Stimulated activated CD8-positive, alpha-beta memory T cell treated with anti-CD3 and anti-CD28 coated beads, Interleukin-2, amount 100 ng/mL, for 1 hour (primary cell): ENCODE measurements around the gene NCL.
A peak's percentile ranks its signal among the peaks of the same experiment; 100 is the strongest.
"Not testable (repeated sequence)": the region's sequence is repeated elsewhere in the genome, so short reads cannot be mapped to it uniquely, and the experiment has no call there.

ENCODE experiments used
- DNase-seq, 2 donors: peaks; one replicate each; pipeline ENCODE4 v3.0.0-alpha.2; 2020; ENCODE audit warnings: low read depth in 2 of 2

Gene NCL

DNA sequence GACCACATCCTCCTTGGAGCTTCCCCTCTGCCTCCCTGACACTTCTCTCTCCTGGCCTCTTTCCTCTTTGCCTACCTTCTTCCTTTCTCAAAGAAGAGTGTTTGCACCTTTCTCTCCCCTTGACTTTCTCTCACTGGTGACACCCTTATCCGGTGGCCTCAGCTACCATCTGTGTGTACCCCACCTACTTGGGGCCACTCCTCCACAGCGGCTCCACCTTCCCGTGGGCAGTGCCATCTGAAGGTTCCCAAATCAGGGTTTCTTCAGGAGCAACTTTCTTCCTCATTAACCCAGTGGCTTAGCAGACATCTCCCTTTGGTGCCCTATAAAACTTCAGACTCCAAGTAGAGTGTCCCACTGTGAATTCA, 5.3 kb upstream of the NCL start:
- DNase-seq = no peak

DNA sequence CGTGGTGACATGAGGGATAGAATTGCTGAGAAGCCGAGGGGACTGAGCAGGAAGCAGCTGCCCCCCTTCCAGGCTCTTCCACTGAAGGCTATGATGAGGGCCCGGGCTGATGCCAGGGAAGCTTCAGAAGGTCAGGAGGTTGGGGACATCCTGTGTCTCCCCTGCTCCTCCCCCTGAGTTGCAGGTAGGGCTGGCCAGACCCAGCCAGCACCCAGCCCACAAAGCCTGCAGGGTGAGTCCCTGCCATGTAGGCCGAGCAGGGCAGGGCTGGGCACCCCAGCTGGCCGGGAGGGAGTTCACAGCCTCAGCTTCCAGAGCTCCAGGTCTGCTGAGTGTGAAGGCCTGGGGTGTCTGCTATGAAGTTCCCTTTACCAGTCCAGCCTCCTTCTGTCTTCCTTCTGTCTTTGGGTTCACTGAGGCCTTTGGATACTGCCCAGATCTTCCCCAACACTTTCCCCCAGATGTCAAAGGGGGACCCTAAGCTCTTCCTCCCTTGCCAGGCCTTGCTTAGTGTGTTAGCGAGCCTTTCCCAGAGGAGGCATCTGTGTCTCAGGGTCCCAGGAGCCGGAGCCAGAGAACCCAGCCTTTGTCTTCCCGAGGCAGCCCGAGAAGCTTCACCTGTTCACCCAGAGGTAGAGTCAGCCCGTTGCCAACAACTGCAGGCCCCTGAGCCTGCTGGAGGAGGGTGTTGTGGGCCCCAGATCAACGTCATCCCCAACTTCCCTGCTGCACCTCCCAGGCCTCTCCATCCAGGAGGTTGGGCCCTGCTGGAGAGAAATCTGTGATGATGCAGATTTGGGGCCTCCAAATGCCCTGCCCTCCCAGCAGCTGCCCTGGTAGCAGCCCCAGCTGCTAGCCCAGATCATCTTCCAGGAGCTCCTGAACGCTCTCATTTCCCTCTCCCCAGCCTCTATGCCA, 3.6 kb upstream of the NCL start:
- DNase-seq = no peak

- DNase-seq = no peak
Measured at GRCh38 chr2:231467016-231467545, 2.8 kb upstream of the NCL start.

GRCh38 chr2:231464576-231465540, 574 bp upstream of the NCL start:
- peak; percentile 97 to 98 for DNase-seq

DNA sequence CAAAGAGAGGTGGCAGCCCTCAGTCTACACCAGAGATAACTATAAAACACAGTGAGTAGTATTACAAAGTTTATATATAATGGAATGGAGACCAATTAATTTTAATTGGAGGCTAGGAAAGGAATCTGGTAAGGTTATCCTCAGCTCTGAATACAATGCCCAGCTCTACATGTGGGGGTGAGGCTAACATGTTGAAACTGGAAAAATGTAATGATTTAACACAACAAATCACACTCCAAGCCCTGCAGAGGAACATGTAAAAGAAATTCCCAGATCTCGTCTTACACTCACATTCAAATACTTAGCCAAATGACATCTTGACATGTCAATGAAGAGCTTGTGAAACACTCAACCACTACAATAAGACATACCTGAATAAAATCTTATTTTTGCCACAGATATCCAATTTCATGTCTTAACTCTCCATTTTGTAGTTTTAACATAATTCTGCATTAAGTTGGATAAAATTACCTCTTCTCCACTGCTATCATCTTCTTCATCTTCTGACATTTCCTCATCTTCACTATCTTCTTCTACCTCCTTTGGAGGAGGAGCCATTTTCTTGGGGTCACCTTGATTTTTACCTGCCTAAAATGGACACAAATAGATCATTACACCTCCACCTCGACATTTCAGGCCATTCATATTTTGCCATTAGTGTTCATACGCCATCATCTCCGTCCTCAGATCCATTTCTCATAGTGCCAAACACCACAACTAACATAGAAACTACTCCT, 1.4 kb downstream of the NCL start:
- DNase-seq = no peak

DNA sequence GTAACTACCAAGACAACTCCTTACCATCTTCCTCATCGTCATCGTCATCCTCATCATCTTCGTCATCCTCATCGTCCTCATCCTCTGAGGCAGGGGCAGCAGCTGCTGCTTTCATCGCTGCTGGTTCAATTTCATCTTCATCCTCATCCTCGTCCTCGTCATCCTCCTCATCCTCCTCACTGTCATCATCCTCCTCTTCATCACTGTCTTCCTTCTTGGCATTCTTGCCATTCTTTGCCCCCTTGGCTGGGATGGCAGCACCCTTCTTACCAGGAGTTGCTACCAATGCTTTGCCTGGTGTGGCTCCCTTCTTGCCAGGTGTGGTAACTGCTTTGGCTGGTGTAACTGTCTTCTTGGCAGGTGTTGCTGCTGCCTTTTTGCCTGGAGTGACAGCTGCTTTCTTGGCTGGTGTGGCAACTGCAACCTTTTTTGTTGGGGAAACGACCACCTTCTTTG, 2.7 kb downstream of the NCL start:
- no peak for DNase-seq

DNA sequence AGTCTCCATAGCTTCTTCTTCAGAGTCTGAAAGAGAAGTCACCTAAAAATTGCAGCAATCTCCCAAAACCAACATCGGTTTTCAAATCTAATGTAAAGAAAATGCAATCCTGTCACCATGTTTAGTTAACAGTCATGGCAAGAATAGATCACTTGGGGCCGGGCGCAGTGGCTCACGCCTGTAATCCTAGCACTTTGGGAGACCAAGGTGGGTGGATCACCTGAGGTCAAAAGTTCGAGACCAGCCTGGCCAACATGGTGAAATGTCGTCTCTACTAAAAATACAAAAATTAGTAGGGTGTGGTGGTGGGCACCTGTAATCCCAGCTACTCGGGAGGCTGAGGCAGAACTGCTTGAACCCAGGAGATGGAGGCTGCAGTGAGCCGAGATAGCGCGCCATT, 3.4 kb downstream of the NCL start:
- DNase-seq = not testable (repeated sequence)

- no peak for DNase-seq
Measured at GRCh38 chr2:231460073-231460835, 4.0 kb downstream of the NCL start.

- DNase-seq = no peak
Measured at GRCh38 chr2:231458368-231458767, 5.9 kb downstream of the NCL start.

- DNase-seq = no peak
Measured at GRCh38 chr2:231457101-231457500, 7.2 kb downstream of the NCL start.

DNA sequence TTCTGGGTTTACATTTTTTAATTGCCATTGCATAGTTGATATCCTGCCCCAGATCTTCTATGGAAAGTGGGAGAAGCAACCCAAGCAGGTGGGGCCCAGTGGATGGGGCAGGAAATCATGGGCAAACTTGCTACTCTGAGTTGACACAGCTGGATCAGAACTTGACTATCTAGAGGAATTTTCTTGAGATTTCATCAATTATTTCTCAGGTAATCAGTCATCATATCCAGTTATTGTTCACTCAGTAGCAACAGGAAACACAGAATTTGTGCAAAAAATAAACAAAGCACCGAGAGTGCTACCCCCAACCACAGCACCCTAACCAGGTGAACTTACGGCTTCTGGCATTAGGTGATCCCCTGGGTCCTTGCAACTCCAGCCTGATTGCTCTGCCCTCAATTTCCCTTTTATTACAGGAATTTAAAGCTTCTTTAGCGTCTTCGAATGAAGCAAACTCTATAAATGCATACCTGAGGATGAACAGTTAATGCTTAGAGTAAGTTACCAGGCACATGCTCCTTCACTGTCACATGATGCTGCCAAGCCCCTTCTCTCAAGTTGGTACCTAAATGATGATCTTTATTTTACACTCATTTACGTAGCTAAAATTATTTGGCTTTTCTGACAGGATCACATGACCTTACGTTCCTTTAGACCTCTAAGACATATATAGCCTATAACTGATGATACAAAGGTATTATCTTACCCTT, 7.8 kb downstream of the NCL start:
- no peak for DNase-seq

GRCh38 chr2:231455890-231456289, 8.4 kb downstream of the NCL start:
- no peak for DNase-seq

GRCh38 chr2:231455222-231455621, 9.1 kb downstream of the NCL start:
- no peak for DNase-seq

DNA sequence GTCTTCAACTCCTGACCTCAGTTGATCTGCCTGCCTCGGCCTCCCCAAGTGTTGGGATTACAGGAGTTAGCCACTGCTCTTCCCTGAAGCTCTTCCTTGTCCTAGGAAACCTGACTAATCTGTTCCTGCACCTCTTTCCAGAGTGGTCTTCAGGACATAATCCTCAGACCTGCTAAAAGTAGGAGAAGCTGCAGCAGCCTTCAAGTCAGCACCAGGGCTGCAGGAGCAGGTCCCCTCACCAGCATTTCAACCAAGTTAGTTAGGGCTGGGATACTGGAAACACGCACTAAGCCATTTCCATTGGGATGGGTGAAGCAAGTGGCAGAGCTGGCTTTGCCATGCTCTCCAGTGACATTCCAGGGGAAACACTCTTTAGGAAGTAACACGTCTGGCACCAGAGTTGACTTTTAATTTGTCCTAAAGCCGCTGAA, 9.9 kb downstream of the NCL start:
- no peak for DNase-seq

DNA sequence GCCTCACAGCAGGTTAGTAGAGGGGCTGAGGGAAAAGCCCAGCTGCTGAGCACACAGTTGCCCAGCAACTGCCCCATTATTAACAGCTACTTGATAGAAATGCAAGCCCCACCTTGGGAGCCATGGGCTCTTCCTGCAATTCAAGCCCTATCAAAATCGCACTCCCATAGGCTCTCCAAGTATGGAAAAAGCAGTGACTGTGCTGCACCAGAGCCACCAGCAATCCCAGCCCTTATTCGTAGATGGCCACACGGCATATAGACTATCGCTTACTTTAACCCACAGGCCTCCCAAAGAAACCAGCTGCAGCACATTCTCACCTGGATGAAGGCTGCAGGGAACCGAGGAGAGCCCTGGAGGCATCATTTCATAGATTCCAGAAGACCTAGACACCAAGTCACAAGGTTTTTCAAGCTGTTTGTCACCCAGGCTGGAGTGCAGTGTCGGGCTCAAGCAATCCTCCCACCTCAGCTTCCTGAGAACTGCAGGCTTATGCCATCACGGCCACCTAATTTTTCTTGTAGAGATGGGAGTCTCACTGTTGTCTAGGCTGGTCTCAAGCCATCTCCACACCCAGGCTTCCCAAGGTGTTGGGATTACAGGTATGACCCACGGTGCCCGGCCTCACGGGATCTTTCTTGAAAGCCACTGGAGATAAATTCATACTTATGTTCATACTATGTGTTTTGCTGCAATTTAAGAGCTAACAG, 11.3 kb downstream of the NCL start:
- DNase-seq = no peak

DNA sequence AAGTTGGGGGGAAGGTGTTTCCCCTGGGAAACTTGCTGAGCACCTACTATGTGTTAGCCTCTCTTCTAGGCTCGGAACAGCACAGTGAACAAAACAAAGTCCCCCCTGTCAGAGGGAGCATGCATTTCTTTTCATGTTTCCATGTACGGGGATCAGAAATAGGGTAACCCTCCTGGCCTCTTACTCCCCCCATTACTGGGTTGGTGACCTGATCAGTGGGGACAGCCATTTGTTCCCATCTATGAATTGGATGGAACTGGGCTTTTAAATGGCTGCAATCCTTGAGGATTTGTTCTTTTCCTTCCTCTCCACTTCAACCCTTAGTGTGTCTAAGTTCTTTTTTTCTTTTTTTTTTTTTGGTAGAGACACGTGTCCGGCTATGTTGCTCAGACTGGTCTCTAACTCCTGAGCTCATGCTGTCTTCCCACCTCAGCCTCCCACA, 13.7 kb downstream of the NCL start:
- DNase-seq = no peak

GRCh38 chr2:231449503-231450054, 14.7 kb downstream of the NCL start:
- no peak for DNase-seq

DNA sequence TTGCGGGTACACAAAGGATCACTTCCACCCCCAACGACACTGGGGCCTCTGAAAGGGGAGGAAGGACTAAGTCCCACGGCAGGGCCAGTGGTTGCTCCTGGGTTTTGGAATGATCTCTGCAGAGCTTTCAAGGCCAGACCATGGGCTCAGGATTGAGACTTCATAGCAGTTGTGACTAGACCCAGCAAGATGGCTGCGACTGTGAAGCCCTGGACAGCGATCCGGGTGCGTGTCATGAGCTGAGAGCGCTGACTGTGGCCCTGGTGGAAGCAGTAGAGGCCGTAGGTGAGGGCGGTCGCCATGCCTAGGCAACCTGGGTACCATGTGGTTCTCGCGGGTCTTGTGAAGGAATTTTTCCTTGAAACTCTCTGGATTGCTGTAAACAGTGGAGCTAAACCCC, 27.3 kb downstream of the NCL start:
- no peak for DNase-seq

GRCh38 chr2:231433990-231434389, 30.3 kb downstream of the NCL start:
- DNase-seq = no peak
